ENCODE results near the gene UCKL1. TPM values are rescaled to one million over a fixed set of nuclear protein-coding genes. Genes with fewer than 3 reads are reported as not detected.

Gene UCKL1
- total RNA-seq, 1 donor from 2014 or later, result 49.7 TPM

GRCh38 chr20:63952769-63953168 is 3.4 kb downstream of the UCKL1 start:
- POLR2A ChIA-PET, result no interaction called here
- Mint-ChIP-seq H3K4me3 (no peak overlapping the region), H3K4me1 (peaks cover 75% of the 10 kb centered on the region), H3K27ac (no peak overlapping the region), H3K9me3 (no peaks in the 10 kb centered on the region), H3K27me3 (no peaks in the 10 kb centered on the region), H3K36me3 (ENCODE audit: low read depth) (no peaks in the 10 kb centered on the region)
- TF ChIP-seq CTCF (IDR thresholded peaks at IDR 0.05), result no peak
- no peak for ATAC-seq (ENCODE audit: low read depth)
- DNase-seq, result no peak
- CTCF ChIA-PET, result no interaction called here
- intact Hi-C loops (cut with micrococcal nuclease), result no loop called here

GRCh38 chr20:63952210-63952535 is 4.0 kb downstream of the UCKL1 start:
- Mint-ChIP-seq H3K4me3 (no peak overlapping the region), H3K4me1 (peaks cover 75% of the 10 kb centered on the region), H3K36me3 (ENCODE audit: low read depth) (no peaks in the 10 kb centered on the region), H3K27me3 (no peaks in the 10 kb centered on the region), H3K27ac (no peak overlapping the region), H3K9me3 (no peaks in the 10 kb centered on the region)
- ChIA-PET POLR2A (no interaction called here), CTCF (no interaction called here)
- no peak for DNase-seq
- TF ChIP-seq CTCF (IDR thresholded peaks at IDR 0.05), result no peak
- intact Hi-C loops (cut with micrococcal nuclease), result no loop called here
- no peak for ATAC-seq (ENCODE audit: low read depth)

GRCh38 chr20:63951398-63952209 is 4.6 kb downstream of the UCKL1 start:
- peak; percentile 6 for ATAC-seq (ENCODE audit: low read depth)
- TF ChIP-seq CTCF (IDR thresholded peaks at IDR 0.05), result no peak
- ChIA-PET CTCF (interaction anchor here (0.7 kb wide), 1 partner anchor 22 kb away, joined by 3 read pairs; no protein-coding TSS in a partner anchor), POLR2A (interaction anchor here (1.2 kb wide), 1 partner anchor 114 kb away, joined by 4 read pairs; no protein-coding TSS in a partner anchor)
- Mint-ChIP-seq H3K36me3 (ENCODE audit: low read depth) (peaks cover 3% of the 10 kb centered on the region), H3K9me3 (no peaks in the 10 kb centered on the region), H3K4me1 (peaks cover 77% of the 10 kb centered on the region), H3K4me3 (no peak overlapping the region), H3K27ac (peak overlapping the region; percentile 30), H3K27me3 (no peaks in the 10 kb centered on the region)
- no peak for DNase-seq
- intact Hi-C loops (cut with micrococcal nuclease), result no loop called here

GRCh38 chr20:63950701-63951397 is 5.4 kb downstream of the UCKL1 start:
- DNase-seq (no peak), ATAC-seq (ENCODE audit: low read depth) (no peak)
- H3K4me3 Mint-ChIP-seq, result no peak overlapping the region
- peak overlapping the region; percentile 30 for H3K27ac Mint-ChIP-seq
- intact Hi-C loops (cut with micrococcal nuclease), result no loop called here
- H3K36me3 Mint-ChIP-seq (ENCODE audit: low read depth), result peaks cover 5% of the 10 kb centered on the region
- CTCF ChIA-PET, result interaction anchor here (0.7 kb wide), 1 partner anchor 23 kb away, joined by 3 read pairs; no protein-coding TSS in a partner anchor
- peaks cover 77% of the 10 kb centered on the region for H3K4me1 Mint-ChIP-seq
- TF ChIP-seq CTCF (IDR thresholded peaks at IDR 0.05), result no peak
- no peaks in the 10 kb centered on the region for H3K9me3 Mint-ChIP-seq
- H3K27me3 Mint-ChIP-seq, result no peaks in the 10 kb centered on the region
- POLR2A ChIA-PET, result interaction anchor here (1.2 kb wide), 2 partner anchors 115 to 413 kb away, joined by 3 to 4 read pairs; partner anchors contain the start of gene PTK6
